HG03520 (cell line): ENCODE data around the gene CENPP.
"Not testable (repeated sequence)": the region's sequence is repeated elsewhere in the genome, so short reads cannot be mapped to it uniquely, and the experiment has no call there.

Experiments
- ATAC-seq: cut with Tn5 transposase; IDR thresholded peaks from one replicate; pipeline ENCODE4 v1.9.1; 2021; ENCODE audit warnings: mild to moderate bottlenecking, moderate library complexity; ENCODE audit not compliant: unreplicated experiment

The CENPP gene

DNA sequence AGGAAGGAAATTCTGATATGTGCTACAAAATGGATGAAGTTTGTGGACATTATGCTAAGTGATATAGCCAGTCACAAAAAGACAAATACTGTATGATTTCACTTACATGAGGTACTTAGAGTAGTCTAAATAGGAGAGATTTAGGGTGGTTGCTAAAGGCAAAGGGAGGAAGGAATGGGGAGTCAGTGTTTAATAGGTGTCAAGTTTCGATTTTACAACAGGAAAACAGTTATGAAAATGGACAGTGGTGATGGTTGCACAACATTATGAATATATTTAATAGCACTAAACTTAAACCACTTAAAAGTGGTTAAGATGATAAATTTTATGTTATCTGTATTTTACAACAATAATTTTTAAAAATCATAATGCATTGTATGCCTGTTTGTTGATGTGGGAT, 250.4 kb downstream of the CENPP start:
- no peak for ATAC-seq

DNA sequence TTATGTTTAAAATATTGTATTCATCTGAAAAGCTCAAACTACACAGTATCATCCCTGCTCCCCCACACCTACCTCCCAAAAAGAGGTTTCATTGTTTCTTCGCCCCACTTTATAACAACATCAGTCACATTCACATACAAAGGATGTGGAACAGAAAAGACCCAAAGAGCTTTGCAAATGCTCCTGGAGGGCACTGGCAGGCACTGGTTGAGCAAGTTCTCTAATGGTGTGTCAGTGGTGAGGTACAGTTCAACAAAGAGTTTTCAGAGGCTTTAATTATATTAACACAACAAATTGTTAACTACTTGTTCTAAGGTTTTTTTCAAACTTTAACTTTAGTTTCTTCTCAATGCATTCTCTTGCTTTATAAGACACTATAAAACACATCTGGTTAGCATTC, 264.2 kb downstream of the CENPP start:
- ATAC-seq: no peak

DNA sequence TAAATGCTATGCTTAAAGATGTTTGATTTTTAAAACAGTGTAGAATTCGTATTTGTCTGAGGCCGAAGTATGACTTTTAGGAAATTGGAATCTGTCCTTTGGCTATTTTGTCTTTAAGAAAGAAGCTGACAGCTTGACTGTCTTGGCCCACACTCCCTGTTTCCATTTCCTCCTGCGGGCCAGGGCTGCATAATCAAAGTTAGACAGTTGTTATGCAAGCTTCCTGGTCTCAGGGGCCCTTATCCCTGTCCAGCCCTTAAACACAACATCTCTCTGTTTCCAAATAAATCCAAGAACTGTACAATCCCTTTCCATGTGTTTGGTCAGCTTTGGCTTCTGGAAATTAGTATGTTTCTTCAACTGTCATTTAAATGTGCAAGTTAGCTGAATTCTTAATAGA, 264.6 kb downstream of the CENPP start:
- ATAC-seq: no peak

DNA sequence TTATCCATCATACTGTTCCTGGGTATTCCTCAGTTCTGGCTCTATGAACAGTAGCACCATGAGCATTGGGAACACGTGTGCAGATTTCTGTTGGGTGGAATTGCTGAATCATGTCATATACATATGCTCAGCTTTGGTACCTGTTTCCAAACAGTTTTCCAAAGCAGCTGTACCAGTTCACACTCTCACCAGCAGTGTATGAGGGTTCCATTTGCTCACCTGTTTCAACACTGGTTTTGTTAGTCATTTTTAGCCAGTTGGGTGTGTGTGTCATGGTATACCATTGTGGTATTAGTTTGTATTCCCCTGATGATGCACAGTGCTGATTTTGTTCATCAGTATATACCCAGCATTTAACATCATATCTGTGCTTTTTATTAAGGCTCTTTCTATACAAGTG, 266.8 kb downstream of the CENPP start:
- ATAC-seq: no peak

DNA sequence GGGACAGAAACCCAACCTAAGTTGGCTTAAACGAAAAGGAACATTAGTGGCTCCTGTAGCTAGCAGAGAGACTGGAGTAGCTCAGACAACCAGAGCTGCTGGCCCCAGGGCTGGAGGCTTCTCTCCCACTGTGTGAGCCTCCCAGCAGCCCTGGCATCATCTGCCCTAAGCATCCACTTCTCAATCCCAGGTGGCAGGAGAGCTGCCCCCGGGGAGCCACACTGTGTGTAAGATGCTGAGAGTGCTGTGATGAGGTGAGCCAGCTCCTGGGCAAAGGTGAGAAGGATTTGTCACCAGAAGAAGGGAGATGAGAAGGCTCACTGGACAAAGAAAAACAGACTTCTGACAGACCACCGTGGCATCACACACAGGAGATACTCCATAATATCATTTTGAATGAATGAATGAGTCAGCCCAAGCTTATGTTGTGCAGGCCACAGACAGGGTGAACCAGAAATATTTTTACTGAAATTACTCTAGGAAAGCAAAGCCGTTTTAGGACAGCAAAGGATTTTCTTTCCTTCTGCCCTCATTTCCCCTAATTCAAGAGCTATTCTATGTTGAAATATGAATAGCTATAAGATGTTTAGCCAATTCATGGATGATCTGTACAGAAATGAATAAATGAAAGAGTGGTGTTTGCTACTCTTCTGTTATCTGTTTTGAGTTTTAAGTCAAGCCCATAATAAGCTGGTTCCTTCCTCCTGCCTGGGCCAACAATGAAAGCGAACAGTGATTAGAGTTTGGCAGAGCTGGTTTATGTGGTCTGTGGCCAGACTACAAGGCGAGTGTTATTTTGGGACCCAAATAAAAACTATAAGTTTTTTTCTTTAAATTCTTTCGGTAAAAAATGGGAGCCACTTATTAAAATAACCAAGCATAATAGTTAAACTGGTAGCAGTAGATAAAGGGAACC, 267.5 kb downstream of the CENPP start:
- ATAC-seq: no peak

DNA sequence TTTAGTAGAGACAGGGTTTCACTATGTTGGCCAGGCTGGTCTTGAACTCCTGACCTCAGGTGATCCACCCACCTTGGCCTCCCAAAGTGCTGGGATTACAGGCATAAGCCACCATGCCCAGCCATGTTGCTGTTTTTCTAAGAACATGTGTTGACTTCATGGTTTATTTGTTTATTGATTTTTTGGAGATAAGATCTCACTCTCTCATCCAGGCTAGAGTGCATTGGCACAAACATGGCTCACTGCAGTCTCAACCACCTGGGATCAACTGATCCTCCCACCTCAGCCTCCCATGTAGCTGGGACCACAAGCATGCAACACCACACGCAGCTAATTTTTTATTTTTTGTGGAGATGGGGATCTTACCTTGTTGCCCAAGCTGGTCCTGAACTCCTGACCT, 269.3 kb downstream of the CENPP start:
- not testable (repeated sequence) for ATAC-seq

DNA sequence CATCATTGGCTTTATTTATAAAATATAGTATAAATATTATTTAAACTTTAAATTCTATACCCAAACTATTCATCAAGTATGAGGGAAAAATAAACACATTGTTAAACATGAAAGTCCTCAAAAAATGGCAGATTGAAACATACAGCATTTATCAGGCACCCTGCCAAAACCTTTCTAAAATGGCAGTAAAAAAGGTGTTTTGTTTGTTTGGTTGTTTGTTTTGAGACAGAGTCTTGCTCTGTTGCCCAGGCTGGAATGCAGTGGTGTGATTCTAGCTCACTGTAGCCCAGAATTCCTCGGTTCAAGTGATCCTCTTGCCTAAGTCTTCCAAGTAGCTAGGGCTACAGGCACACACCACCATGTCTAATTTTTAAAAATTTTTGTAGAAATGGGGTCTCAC, 270.2 kb downstream of the CENPP start:
- ATAC-seq: no peak

DNA sequence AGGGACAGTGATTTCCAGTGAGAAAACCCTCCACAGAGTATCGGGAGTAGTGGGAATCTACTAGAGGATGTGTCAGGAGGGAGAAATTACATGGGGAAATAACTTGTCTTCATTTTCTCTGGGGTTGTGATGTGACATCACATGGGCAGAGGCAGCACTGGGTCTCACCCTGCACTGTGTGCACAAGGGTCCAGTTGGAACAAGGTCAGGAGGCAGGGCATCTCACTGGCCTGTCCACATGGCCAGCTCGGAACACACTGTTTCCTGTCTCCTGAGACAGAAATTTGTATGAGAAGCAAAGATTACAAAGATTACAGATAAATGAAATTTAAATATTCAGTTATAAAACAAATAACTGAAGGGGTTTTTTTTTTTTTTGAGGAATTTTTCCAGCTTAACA, 272.6 kb downstream of the CENPP start:
- ATAC-seq: no peak

DNA sequence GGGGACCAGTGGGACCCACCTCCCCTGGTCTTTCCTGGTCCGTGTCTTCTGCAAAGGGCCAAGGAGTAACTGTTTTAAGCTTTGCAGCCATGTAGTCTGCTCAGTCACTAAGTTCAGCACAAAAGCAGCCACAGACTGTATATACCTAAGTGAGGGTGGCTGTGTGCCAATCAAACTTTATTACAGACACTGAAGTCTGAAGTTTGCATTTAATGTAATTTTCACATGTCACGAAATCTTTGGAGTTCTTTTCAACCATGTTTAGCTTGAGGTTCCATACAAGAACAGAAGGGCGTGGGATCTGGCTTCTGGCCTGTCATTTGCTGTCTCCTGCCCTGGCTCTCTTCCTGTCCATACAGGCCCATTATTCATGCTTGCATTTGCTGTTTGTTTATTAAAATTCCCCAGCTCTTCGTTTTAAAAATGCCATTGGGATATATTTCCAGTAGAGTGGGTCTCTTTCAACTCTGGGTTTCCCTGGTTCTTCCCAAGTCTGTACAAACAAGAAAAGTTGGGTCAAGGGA, 274.2 kb downstream of the CENPP start:
- no peak for ATAC-seq

DNA sequence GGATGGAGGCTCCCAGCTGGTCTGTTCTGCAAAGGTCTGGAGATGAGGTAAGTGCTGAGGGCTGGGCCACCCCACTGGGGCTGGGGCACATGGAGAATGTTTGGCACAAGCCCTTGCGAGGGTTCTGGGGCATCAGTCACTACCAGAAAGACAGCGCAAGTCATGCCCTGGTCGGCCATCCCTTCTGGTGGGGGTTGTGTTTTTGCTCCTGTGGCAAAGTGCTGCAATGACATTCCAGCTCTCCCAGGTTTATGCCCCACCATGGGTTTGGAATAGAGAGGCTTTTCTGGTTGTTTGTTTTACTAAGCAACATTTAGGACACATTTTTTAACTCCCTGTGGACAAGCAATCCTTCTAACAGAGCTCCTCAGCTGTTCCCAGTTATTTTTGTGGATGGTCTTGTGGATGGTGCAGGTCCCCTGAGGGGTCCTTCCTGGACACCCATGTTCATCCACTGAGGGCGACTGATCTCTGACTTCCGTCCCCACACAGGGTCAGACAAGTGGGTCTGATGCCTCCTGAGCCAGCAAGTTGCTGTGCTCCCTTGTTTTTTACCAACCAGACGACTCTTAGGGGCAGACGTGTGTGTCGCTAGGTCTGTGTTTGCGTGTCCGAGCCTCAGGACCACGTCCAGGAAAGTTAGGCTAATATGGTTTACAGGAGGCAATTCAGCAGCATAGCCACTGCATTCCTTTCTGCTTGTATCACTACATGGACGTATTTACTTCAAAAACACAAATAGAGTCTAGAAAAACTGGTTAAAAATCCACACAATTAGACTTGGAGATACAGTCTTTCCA, 274.9 kb downstream of the CENPP start:
- no peak for ATAC-seq

DNA sequence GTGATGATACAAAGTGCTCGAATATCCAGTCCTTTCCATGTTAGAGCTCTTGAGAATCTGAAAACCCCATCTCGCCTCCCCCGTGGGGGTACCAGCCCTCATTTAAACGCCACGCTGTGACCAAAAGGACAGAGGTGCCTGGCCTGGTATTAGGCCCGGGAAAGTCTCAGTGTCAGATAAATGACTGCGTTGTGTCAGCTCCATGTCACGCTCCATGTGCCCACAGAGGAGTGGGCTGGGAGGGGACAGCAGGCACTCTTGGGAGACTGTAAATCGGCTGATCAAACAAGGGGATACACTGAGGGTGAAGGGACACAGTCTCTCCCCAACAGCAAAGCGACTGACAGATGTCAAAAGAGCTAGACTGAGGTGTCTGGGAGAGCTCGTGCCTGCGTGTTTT, 275.7 kb downstream of the CENPP start:
- ATAC-seq: no peak

DNA sequence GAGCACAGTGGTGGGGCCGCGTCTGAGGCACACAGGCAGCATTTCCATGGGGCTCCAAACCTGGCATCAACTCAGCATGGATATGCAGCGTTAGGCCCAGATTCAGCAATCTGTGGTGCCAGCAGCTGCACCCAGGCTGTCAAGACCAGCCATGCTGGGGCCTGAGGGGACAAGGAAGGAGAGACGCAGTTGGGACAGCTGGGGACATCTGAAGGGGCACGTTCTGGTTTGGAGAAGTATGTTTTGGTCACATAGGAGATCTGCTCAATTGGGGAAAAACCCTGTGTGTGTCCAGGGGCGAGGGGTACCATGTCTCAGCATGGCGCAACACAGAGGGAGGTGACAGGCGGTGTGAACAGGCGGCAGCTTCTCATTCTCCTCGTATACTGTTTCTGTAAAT, 276.7 kb downstream of the CENPP start:
- no peak for ATAC-seq

DNA sequence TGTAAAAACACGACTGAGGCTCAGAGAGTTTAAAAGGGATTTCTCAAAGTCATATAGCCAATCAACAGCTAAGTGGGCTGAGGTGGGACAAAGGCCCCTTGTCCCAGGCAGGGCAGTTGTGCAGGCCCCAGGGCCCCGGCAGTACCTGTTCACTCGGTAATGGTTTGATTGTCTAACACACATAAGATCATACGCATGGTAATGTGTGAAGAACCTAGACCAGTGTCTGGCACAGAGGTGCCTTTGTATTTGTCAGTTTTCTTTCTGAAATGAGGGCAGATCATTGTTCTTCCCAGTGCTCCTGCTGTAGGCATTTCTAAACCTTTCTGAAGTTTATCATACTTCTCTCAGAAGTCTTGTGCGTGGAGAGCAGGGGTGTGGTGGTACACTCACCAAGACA, 277.3 kb downstream of the CENPP start:
- ATAC-seq: no peak

DNA sequence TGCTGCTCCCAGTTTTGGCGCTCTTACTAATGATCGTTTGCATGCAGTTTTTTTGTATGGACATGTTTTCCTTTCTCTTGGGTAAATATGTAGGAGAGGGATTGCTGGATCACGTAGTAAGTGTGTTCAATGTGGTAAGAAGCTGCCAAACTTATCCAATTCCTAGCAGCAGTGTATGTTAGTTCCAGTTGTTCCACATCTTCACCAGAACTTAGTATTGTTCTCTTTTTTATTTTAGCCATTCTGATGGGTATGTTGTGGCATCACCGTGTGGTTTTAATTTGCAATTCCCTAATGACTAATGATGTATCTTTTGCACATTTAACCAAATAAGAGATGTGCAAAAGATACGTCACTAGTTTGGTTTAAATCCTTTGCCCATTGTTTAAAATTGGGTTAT, 278.2 kb downstream of the CENPP start:
- no peak for ATAC-seq

DNA sequence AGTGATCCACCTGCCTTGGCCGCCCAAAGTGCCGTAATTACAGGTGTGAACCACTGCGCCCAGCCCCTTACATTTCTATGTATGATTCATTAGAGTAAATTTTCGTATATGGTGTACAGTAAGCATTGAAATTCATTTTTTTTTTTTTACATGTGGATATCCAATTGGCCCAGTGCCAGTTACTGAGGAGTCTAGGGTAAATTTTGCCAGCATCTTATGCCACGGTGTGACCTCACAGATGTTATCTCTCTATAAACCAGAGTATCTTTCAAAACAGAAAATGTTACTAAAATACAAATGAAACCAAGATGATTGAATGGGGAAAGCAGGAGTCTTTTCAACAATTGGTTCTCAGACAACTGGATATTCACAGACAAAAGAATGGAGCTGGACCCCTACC, 279.5 kb downstream of the CENPP start:
- no peak for ATAC-seq

DNA sequence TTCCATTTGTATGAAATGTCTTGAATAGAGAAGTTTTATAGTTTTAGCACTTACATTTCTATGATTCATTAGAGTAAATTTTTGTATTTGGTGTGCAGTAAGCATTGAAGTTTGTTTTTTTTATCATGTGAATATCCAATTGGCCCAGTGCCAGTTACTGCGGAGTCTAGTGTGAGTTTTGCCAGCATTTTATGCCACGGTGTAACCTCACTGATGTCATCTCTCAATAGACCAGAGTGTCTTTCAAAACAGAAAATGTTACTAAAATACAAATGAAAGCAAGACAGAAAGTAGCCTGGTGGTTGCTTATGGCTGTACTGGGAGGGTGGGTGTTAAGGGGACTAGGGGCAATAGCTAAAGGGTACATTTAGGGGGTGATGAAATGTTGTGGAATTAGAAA, 281.3 kb downstream of the CENPP start:
- no peak for ATAC-seq

DNA sequence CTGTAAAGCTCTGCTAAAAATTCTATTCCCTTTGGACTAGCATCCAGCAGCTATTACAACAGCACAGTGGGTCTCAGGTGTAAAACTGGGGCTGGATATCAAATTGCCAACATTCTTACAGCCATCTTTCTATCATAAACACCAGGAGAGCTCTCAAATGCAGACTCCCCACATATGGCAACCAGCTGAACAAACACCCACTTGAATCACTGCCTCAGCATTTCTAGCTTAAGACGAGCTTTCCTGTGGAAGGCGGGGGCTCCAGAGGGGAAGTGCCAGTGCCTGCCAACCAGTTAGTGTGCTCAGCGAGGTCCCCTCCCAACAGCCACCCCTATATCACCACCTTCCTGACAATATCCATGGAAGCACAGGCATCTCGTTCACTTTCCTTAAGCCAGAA, 282.0 kb downstream of the CENPP start:
- ATAC-seq: no peak

DNA sequence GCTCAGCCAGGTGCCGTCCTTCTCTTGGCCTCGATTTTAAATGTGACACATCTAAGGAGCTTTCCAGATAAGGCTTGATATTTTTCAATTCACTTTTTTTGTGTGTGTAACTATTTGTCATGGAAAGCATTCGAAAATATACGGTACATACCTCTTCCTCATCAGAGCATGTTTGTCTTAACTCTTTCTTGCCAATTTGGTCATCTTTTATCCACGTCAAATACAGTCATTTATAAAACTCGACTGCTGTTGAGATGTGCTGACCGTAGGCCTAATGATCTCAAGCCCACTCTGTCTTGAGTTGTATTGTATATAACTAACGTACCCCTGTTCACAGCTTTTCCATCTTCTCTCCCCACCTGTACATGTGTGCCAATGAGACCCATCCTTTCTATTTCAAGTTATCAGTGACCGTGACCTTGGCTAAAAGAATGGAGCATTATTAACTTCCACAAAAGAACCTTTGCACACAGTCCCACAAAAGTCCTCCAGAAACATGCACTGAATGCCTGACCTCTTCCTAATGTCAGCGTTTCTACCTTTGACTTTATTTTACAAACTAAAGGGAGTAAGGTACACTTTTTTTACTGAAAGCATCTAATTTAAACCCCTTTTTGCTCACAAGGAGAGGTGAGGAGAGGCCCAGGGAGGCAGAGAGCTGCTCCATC, 282.6 kb downstream of the CENPP start:
- no peak for ATAC-seq

DNA sequence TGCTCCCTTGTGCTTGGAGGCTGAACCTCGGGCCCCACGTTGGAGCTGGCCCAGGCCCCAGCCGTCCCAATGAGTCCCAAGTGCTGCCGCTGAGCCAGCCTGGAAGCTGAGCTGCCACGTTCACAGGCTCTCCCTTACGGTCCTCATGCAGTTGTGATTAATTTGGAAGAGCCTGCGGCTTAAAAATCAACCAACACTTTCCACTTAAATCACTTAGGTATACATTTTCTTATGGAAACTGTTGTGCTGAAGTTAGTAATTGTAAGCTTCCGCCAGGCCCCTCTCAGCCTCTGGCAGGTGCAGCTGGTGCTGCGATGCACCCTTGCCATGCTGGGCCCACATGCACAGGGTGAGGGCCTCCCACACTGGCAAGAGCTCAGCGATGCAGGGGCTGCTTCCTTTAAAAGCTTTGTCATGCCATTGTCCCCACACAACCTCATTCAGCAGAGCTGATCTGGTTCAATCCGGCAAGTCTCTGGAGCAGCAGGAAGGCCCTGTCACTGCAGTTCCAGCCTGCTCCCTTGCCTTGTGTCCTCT, 283.2 kb downstream of the CENPP start:
- no peak for ATAC-seq

DNA sequence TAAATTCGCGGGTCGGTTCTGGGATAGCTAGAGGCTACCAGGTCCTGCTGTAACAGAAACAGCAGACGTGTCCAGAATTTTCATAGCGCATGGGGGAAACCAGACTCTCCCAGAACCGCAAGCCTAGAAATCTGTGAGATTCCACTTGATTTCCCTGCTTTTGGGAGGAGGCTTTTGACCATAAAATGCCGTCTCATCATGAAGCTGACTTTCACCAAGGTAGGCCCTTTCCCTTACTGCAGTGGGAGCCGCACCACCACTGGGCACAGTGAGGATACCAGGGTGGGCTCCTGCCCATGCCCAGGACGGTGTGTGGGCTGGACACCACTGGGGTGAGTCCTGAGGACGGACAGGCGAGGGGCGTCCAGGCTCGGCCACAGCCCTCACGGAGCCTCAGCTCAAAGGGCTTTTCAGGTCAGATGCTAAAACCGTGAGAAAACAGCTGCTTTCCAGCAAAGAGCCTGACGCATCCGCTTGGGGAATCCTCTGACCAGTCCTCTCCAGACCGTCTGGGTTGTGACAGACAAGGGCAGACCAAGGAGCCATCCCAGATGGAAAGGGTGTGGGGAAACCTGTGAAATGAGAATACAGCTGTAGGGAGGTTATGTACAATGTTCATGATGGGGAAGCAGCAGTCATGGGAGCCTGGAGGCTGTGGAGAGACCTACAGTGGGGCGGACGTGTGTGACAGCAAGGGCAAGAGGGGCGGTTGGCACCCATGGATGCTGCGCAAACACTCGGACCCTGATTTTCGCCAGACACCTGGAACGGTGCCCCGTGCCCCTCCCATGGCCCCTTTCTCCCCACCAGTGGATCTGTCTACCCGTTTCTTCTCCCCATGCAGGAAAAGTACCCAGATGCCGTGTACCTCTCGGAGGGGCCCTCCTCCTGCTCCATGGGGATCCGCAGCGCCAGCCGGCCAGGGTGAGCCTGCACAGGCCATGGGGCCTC, 285.0 kb downstream of the CENPP start:
- ATAC-seq: no peak
